NCI-H82 (cell line): ENCODE measurements around the gene GALC.

ENCODE experiments used
- DNase-seq: peaks from one replicate; lab custom pipeline; 2025; lab: John Stamatoyannopoulos, UW

GALC gene

DNA sequence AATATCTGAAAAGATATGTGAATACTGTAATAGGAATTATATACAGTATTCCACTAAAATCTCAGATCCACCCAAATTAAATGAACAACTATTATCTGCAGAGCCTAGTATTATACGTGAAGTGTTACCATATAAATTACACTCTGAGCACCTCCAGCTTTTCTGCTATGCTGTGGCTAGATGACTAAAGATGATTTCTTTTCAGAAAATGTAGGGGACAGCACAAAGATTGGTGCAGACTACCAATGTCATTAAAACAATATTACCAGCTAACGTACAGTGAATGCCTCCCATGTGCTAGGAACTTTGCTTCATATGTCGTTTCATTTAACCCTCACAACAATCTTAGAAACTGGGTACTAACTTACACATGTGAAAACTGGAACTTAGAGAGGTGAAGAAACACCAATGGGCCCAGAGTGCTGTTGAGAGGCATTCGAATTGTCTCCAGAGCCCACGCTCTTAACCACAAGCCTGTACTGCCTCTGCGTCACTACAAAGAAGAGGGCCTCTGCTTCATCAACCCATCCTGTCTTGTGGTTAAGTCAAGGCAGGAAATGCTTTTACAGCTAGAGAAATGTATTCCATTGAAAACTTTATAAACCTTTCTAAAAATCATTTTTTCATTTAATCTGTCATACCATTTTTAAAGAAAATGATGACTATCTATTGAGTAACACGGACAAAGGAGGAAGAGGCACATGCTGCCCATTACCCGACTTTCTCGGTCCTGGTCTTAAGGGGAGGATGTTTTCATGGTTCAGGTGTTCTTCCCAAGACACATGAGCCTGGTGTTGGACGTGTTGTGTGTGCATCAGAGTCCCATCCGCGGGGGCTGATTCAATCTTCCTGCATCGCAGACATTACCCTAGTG lies 13.2 kb upstream of the GALC start:
- no peak for DNase-seq

DNA sequence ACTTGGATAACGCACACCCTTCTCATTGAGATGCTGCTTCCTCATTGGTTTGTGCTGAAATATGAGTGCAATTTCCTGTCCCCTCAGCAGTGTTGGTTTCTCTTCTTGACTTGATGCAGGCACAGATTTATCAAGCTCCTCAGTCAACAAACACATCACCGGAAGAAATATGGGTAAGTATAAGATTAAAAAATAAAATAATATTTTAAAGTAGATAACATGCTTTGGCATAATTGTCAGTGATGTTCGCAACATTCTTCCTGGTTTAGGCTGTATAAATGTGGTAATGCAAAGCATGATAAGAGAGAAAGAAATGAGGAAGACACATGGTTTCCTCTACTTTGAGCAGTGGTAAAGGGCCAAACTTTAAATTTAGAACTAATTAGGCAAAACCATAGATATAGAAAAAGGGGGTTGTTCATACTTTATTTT lies 12.1 kb upstream of the GALC start, which contains the start of gene GPR65:
TSS of gene GPR65 (plus strand) at position 86 of the 432 bp plus-strand sequence. CDS start 5,713 bp downstream, outside the sequence.
- DNase-seq, result no peak

GRCh38 chr14:88004506-88005036 lies 11.6 kb upstream of the GALC start:
- DNase-seq, result no peak

DNA sequence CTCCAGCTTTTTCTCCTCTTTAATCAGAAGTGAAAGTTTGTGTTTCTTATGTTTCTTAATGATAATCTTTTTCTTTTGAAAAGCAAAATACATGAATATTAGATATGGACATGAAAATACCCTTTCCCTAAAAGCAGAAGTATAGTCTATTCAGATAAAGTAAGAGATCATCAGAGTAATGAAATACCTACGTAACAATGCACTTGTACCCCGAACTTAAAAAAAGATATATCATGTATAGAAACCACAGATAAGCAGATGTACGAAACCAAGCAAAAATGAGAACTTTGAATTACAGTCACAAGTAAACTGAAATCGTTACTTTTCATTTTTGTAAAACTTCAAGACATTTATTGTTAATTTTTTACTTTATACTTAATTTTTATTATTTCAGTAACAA lies 10.4 kb upstream of the GALC start:
- no peak for DNase-seq

DNA sequence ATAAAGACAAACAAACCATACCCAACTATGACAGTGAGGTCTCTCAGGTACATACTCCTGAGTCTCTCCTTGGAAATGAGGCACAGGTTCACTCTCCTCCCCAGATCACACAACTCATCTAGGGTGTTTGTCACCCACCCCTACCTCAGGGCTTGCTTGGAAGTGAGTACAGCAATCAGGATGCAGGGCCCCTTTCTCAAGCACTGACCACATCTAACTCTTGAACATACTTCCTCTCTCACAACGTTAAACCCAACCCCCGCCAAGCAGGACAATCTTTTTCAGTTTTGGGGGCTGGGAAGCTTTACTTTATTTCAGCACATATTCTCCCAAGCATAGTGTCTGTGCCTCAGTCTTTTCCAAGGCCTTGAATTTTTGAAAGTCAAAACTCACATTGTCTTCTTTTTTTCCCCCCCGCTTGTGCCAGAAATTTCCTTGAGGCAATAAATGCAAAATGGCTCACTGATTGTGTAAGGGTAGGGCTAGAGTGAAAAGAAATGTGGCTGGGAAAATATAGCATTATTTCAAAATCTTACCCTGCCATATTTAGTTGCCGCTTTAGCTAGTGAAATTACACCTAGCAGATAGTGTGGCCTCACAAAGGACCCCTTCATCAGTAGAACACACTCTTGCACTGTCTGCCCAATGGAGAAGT lies 9.6 kb upstream of the GALC start:
- no peak for DNase-seq

DNA sequence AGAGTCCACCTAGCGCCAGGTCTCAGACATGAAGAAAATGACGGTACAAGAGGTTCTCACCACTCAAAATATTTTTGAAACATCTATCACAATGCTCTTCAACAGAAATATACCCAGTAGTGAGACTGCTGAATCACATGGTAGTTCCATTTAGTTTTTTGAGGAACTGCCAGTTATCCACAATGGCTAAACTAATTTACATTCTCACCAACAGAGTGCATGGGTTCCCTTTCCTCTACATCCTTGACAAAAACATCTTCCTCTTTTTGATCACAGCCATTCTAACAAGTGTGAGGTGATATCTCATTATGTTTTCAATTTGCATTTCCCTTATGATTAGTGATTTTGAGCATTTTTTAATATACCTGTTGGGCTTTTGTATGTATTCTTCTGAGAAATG lies 6.3 kb upstream of the GALC start:
- no peak for DNase-seq

DNA sequence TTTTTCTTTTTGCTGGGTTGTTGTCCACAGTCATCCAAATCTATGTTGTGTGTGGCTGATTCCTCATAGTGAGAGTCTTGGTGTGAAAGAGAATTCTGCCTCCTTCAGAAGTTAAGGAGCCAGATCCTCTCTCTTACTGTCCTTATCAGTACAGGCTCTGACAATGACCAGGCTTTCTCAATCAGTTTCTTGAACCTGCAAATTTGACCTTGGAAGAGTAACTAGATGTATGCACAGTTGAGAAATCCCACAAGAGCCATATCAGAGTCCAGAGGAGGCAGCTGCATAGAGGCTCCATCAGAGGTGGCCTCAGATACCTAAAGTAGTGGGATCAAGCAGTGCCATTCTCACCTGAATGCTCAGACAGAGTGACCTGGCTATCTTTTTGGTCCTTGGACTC lies 5.5 kb upstream of the GALC start:
- DNase-seq, result no peak

- no peak for DNase-seq
Measured at GRCh38 chr14:87996291-87996592, 3.3 kb upstream of the GALC start.

GRCh38 chr14:87995500-87996290 lies 2.7 kb upstream of the GALC start:
- no peak for DNase-seq

GRCh38 chr14:87994974-87995373 lies 2.0 kb upstream of the GALC start:
- no peak for DNase-seq

GRCh38 chr14:87992346-87992717 lies 650 bp downstream of the GALC start:
- DNase-seq, result no peak

DNA sequence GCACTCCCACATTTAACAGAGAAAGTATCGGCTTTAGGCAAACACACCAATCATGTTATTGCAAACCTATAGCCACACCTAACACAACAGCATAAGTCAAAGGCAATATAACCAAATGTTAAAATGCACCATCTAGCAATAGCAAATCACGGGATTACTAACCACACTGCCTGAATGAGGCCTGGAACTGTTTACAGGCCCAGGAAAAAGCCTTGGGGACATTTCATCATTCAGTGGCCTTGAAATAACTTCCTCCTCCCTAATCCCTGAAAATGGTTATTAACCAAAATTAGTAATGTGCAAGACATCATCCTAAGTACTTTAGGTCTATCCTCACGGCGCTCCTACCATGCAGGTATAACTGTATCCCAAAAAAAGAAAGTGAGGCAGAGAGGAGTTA lies 2.3 kb downstream of the GALC start:
- no peak for DNase-seq

DNA sequence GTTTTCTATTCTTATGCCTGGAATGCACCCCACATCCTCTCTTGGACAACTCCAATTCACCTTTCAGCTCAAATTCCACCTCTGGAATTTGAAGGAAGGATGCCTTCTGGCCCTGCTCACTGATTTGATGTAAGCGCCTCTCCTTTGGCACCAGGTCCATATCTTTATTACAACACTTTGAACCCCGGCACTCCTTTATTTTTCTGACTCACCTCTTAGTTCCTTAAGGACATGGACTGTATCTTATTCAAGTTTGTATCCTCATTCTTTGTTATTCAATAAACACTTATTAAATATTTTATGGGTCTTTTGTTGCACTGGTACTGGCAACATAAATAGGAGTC lies 3.1 kb downstream of the GALC start:
- DNase-seq, result no peak

DNA sequence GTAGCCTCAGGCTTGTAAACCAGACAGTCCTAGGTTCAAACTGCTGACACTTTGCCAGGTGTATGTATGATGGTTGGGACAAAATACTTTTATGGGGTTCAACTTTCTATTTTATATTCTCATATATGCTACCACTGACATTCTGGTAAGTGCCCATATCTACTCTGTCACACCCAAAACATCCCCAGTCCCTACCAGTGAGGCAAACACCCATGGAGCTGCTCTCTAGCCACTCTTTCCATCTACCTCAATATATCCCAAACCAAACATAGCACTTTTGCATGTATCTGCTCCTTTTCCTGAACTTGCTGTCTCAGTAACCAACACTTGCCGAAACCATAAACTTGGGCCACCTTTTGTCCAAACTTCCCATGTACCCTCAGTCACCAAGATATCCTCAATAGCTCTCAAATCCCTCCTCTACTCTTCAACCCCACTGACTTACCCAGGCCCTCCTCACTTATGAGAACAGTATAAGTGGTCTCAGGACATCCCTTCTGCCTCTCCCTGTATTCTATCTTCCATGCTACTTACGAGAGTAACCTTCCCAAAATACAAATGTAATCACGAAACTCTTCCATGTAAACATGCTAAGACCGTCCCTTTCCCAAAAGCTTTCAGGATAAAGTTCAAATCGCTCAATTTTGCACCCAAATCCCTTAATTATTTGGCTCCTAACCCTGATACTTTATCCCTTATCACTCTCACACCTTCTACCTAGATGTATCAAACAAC lies 3.6 kb downstream of the GALC start:
- no peak for DNase-seq

DNA sequence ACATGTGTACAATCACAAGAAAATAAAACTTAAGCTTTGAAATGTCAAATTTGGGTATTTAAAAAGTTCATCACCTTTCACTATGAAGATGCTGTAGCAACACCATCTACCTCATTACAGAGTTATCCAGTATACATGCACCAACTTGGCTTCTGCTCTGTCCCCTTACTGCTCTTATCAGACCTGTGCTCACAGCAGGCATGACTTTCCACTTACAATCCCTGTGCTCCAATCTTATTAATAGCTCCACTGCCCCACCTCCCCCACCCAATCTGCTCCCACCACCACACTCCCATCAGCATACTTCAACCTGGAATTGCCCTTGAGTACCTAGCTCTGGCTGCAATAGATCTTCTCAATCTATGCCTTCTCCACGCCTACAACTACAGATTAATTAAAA lies 13.3 kb downstream of the GALC start:
- DNase-seq, result peak; percentile 6

- no peak for DNase-seq
Measured at GRCh38 chr14:87975636-87976035, 17.3 kb downstream of the GALC start.

DNA sequence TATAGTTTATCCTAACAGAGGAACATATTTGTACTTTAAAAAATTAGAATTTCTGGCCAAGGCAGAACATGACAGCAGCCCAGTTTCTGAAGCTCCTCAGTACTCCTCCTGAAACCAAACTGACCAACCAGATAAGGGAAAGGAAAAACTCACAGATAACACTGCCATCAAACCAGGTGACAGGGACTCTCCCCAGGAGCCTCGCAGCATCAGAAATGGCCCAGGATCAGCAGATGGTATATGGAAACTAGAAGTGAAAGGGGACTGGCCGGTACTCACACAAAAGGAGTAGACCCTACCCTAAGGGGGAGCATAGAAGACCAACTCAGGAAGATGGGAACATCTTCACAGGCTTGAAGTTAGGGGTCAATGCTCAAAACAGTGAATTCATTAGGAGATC lies 22.0 kb downstream of the GALC start:
- DNase-seq, result no peak

DNA sequence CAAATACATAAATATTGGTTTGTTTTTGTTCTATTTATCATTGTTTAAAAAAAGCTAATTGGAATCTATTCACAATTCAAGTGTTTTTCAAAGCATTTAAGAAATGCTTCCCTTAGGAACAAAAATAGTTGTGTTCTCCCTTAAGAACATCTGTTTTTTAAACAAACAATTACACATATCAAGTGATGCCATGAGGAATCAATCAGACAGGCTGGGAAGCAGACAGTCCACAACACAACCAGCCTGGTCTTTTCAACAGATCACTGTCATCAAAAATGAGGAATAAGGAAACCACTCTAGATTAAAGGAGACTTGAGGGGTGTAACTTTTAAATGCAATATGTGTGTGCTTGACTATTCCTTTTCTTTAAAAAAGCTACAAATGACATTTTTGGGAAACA lies 25.5 kb downstream of the GALC start:
- DNase-seq, result no peak

DNA sequence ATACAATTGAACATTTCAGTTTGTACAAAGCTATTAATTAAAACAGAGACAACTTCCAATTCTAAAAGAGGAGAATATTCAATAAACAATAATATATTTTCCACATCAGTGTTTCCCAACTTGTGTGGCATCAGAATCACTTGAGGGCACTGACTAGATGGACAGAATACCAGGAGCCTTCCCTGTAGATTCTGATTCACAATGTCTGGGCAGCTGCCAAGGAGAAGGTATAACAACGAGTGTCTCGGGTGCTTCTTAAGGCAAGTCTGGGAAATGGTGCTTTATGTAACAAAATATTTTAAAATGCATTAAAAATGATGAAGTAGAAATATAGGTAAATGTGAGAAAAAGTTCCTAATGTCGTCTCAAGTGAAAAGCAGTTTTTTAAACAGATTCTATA lies 26.2 kb downstream of the GALC start:
- no peak for DNase-seq

- DNase-seq, result no peak
Measured at GRCh38 chr14:87961246-87961645, 31.7 kb downstream of the GALC start.

GRCh38 chr14:87960013-87960787 lies 32.8 kb downstream of the GALC start:
- no peak for DNase-seq
